GM18511 (cell line): ENCODE data around the gene PCDHGA7.
"Not testable (repeated sequence)": the region's sequence is repeated elsewhere in the genome, so short reads cannot be mapped to it uniquely, and the experiment has no call there.

Source experiments
- ATAC-seq: cut with Tn5 transposase; IDR thresholded peaks from one replicate; pipeline ENCODE4 v1.9.1; 2021; ENCODE audit warnings: mild to moderate bottlenecking, moderate library complexity; ENCODE audit not compliant: unreplicated experiment

Gene PCDHGA7

DNA sequence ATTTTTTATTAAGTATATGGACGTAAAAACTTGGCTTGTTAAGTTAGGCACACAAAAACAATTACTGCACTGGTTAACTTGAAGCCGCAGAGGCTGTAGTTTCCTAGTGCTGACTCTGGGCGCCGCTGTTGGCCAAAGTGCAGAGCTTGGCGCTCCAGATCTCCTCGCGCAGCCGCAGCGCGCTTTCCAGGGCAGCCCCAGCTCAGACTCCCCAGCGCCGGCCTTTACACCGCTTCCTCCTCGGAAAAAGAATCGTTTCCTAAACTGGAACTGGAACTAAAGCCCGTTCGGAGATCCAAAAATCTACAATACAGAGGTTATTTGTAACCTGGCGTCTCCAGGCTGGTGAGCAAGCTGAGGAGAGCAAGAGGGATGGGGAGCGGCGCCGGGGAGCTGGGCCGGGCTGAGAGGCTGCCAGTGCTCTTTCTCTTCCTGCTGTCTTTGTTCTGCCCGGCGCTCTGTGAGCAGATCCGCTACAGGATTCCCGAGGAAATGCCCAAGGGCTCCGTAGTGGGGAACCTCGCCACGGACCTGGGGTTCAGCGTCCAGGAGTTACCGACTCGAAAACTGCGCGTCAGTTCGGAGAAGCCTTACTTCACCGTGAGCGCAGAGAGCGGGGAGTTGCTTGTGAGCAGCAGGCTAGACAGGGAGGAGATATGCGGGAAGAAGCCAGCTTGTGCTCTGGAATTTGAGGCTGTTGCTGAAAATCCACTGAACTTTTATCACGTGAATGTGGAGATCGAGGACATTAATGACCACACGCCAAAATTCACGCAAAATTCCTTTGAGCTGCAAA, 15.4 kb downstream of the PCDHGA7 start, which contains the start of gene PCDHGB5:
Gene PCDHGB5, plus strand, starts transcription at position 192 of the 796 bp plus-strand sequence. Its CDS starts 181 bp downstream, at position 373.
- not testable (repeated sequence) for ATAC-seq

DNA sequence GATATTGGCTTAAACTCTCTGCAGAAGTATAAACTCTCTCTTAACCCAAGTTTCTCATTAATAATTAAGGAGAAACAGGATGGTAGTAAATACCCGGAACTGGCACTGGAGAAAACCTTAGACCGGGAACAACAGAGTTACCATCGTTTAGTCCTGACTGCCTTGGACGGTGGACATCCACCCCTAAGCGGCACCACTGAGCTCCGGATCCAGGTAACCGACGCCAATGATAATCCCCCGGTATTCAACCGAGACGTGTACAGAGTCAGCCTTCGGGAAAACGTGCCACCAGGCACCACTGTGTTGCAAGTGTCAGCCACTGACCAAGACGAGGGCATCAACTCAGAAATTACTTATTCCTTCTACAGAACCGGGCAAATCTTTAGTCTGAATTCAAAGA, 16.1 kb downstream of the PCDHGA7 start:
- ATAC-seq = no peak

DNA sequence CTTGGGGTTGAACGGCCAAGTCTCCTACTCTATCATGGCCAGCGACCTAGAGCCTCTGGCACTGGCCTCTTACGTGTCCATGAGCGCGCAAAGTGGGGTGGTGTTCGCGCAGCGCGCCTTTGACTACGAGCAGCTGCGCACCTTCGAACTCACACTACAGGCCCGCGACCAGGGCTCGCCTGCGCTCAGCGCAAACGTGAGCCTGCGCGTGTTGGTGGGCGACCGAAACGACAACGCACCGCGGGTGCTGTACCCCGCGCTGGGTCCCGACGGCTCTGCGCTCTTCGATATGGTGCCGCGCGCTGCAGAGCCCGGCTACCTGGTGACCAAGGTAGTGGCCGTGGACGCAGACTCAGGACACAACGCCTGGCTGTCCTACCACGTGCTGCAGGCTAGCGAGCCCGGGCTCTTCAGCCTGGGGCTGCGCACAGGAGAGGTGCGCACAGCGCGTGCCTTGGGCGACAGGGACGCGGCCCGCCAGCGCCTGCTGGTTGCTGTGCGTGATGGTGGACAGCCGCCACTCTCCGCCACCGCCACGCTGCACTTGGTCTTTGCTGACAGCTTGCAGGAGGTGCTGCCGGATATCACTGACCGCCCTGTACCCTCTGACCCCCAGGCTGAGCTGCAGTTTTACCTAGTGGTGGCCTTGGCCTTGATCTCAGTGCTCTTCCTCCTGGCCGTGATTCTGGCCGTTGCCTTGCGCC, 17.2 kb downstream of the PCDHGA7 start:
- no peak for ATAC-seq

DNA sequence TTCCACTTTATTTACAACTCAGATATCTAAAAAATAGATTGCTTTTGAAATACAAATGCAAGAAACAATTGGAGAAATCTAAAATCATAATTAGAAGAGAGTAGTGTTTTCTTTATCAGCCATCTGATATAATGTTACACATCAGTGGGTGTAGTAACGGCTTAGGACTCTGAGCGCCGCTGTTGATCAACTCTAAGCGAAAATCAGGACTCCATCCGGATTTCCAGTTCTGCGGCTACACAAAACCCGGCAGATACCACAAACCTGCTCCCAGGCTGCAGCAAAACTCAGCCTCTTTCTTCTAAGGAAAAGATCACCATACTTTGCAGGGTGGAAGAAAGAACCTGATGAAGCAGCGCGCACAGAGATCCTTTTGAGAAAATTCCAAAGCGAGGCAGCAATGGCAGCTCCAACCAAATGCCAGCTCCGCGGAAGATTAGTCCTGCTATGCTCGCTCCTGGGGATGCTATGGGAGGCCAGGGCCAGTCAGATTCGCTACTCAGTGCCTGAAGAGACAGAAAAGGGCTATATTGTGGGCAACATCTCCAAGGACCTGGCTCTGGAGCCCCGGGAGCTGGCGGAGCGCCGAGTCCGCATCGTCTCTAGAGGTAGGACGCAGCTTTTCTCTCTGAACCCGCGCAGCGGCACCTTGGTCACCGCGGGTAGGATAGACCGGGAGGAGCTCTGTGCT, 20.2 kb downstream of the PCDHGA7 start, which contains the start of gene PCDHGA9:
Gene PCDHGA9, plus strand, starts transcription at position 226 of the 691 bp plus-strand sequence. Its CDS starts 175 bp downstream, at position 401.
- no peak for ATAC-seq

DNA sequence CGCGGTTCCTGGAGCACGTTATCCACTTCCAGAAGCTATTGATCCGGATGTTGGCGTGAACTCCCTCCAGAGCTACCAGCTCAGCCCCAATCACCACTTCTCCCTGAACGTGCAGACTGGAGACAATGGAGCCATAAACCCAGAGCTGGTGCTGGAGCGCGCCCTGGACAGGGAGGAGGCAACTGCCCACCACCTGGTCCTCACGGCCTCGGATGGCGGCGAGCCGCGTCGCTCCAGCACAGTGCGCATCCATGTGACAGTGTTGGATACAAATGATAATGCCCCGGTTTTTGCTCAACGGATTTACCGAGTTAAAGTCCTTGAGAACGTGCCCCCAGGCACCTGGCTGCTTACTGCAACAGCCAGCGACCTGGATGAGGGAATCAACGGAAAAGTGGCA, 20.8 kb downstream of the PCDHGA7 start:
- no peak for ATAC-seq

DNA sequence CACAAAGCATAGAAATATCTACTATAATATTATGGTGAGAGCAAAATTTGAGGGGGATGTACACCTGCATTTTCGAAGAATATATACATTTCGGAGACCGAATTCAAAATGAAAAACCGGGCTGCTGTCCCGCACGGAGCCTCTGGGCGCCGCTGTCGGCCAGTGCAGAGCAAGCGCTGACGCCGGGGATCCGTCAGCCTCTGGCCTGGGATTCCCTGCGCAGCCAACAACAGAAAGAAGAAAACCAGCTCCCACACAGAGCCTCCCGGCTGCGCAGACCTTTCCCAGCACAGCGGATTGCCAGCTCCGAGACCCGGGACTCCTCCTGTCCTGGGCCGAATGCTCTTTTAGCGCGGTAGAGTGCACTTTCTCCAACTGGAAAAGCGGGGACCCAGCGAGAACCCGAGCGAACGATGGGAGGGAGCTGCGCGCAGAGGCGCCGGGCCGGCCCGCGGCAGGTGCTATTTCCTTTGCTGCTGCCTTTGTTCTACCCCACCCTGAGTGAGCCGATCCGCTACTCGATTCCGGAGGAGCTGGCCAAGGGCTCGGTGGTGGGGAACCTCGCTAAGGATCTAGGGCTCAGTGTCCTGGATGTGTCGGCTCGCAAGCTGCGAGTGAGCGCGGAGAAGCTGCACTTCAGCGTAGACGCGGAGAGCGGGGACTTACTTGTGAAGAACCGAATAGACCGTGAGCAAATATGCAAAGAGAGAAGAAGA, 25.4 kb downstream of the PCDHGA7 start, which contains the start of gene PCDHGB6:
Gene PCDHGB6, plus strand, starts transcription at position 232 of the 716 bp plus-strand sequence. Its CDS starts 182 bp downstream, at position 414.
- ATAC-seq = peak; percentile 86

DNA sequence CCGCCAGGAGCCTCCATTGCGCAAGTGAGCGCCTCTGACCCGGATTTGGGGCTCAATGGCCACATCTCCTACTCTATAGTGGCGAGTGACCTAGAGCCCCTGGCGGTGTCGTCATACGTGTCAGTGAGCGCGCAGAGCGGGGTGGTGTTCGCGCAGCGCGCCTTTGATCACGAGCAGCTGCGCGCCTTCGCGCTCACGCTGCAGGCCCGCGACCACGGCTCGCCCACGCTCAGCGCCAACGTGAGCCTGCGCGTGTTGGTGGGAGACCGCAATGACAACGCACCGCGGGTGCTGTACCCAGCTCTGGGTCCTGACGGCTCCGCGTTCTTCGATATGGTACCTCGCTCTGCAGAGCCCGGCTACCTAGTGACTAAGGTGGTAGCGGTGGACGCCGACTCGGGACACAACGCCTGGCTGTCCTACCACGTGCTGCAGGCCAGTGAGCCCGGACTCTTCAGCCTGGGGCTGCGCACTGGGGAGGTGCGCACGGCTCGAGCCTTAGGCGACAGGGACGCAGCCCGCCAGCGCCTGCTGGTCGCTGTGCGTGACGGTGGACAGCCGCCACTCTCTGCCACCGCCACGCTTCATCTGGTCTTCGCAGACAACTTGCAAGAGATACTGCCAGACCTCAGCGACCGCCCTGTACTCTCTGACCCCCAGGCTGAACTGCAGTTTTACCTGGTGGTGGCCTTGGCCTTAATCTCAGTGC, 27.2 kb downstream of the PCDHGA7 start:
- no peak for ATAC-seq

DNA sequence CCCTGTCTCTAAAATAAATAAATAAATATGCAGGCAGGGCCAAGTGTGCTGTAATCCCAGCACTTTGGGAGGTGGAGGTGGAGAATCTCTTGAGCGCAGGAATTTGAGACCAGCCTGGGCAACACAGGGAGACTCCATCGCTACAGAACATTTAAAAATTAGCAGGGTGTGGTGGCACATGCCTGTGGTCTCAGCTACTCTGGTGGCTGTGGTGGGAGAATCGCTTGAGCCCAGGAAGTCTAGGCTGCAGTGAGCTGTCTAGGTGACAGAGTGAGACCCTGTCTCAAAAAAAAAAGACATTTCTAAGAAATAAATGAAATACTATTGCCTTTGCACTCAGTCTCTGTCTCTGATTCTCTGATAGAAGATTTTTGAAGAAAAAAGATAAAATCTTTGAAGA, 29.0 kb downstream of the PCDHGA7 start:
- ATAC-seq = no peak

DNA sequence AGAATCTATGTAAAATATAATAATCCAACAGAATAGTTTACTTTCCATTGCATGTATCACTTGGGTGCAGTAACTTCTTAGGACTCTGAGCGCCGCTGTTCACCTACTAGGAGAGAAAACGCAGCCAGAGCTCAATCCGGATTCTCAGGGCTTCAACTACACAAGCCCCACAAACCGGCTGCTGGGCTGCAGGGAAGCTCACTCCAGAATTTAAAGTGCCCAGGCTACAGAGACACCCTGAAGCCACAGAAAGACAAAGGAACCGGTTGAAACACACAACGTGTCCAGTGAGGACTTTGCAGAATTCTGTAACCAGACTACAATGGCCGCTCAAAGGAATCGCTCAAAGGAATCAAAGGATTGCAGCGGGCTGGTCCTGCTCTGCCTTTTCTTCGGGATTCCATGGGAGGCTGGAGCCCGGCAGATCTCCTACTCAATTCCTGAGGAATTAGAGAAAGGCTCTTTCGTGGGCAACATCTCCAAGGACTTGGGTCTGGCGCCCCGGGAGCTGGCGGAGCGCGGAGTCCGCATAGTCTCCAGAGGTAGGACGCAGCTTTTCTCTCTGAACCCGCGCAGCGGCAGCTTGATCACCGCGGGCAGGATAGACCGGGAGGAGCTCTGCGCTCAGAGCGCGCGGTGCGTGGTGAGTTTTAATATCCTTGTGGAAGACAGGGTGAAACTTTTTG, 30.5 kb downstream of the PCDHGA7 start, which contains the start of gene PCDHGA10:
Gene PCDHGA10, plus strand, starts transcription at position 134 of the 686 bp plus-strand sequence. Its CDS starts 189 bp downstream, at position 323.
- peak; percentile 87 for ATAC-seq

DNA sequence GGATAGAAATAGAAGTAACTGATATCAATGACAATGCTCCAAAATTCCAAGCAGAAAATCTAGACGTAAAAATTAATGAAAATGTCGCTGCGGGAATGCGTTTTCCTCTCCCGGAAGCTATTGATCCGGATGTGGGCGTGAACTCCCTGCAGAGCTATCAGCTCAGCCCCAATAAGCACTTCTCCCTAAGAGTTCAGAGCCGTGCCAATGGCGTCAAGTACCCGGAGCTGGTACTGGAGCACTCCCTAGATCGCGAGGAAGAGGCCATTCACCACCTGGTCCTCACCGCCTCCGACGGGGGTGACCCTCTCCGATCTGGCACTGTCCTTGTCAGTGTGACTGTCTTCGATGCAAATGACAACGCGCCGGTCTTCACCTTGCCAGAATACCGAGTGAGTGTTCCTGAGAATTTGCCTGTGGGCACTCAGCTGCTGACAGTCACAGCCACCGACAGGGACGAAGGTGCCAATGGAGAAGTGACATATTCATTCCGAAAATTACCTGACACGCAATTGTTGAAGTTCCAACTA, 31.1 kb downstream of the PCDHGA7 start:
- peak; percentile 39 for ATAC-seq

DNA sequence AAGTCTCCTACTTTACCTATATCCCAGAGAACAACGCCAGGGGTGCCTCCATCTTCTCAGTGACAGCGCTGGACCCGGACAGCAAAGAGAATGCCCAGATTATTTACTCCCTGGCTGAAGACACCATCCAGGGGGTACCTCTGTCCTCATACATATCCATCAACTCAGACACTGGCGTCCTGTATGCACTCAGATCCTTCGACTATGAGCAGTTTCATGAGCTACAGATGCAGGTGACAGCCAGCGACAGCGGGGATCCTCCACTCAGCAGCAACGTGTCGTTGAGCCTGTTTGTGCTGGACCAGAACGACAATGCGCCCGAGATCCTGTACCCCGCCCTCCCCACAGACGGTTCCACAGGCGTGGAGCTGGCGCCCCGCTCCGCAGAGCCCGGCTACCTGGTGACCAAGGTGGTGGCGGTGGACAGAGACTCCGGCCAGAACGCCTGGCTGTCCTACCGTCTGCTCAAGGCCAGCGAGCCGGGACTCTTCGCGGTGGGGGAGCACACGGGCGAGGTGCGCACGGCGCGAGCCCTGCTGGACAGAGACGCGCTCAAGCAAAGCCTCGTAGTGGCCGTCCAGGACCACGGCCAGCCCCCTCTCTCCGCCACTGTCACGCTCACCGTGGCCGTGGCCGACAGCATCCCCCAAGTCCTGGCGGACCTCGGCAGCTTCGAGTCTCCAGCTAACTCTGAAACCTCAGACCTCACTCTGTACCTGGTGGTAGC, 32.2 kb downstream of the PCDHGA7 start:
- ATAC-seq = not testable (repeated sequence)

DNA sequence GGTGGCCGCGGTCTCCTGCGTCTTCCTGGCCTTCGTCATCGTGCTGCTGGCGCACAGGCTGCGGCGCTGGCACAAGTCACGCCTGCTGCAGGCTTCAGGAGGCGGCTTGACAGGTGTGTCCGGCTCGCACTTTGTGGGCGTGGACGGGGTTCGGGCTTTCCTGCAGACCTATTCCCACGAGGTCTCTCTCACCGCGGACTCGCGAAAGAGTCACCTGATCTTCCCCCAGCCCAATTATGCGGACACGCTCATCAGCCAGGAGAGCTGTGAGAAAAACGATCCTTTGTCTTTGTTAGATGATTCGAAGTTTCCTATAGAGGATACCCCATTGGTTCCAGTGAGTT, 32.7 kb downstream of the PCDHGA7 start:
- not testable (repeated sequence) for ATAC-seq

DNA sequence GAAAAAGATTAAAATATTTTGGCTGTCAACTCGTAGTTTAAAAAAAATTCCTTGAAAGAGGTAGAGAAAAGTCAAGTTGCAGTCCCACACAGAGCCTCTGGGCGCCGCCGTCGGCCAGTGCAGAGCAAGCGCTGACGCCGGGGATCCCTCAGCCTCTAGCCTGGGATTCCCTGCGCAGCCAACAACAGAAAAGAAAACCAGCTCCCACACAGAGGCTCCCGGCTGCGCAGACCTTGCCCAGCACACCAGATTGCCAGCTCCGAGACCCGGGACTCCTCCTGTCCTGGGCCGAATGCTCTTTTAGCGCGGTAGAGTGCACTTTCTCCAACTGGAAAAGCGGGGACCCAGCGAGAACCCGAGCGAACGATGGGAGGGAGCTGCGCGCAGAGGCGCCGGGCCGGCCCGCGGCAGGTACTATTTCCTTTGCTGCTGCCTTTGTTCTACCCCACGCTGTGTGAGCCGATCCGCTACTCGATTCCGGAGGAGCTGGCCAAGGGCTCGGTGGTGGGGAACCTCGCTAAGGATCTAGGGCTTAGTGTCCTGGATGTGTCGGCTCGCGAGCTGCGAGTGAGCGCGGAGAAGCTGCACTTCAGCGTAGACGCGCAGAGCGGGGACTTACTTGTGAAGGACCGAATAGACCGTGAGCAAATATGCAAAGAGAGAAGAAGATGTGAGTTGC, 35.1 kb downstream of the PCDHGA7 start, which contains the start of gene PCDHGB7:
Gene PCDHGB7, plus strand, starts transcription at position 184 of the 679 bp plus-strand sequence. Its CDS starts 183 bp downstream, at position 367.
- peak; percentile 57 for ATAC-seq

DNA sequence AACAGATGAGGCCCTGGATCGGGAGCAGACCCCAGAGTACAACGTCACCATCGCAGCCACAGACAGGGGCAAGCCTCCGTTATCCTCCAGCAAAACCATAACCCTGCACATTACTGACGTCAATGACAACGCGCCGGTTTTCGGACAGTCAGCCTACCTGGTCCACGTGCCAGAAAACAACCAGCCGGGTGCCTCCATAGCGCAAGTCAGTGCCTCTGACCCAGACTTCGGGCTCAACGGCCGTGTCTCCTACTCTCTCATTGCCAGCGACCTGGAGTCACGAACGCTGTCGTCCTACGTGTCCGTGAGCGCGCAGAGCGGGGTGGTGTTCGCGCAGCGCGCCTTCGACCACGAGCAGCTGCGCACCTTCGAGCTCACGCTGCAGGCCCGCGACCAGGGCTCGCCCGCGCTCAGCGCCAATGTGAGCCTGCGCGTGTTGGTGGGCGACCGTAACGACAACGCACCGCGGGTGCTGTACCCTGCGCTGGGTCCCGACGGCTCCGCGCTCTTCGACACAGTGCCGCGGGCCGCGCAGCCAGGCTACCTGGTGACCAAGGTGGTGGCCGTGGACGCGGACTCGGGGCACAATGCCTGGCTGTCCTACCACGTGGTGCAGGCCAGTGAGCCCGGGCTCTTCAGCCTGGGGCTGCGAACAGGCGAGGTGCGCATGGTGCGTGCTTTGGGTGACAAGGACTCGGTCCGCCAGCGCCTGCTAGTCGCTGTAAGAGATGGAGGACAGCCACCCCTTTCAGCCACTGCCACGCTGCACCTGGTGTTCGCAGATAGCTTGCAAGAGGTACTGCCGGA, 36.7 kb downstream of the PCDHGA7 start:
- no peak for ATAC-seq

DNA sequence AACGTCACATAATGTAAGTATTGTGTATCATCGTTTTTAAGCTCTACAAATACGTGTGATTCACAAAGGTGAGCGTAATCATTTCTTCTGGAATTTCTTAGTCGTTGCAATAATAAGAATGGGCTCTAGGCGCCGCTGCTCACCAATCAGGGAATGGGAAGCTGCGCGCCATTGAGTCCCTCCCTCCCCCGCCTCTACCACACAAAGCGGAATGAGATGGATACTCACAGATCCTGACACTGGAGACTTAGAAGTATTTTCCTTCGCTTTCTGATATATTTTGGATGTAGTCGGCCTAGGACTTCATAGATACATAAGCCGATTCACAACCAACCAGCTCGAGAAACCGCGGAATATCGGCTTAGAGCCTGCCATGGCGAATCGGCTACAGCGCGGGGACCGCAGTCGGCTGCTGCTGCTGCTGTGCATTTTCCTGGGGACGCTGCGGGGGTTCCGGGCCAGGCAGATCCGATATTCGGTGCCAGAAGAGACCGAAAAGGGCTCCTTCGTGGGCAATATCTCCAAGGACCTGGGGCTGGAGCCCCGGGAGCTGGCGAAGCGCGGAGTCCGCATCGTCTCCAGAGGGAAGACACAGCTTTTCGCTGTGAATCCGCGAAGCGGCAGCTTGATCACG, 38.4 kb downstream of the PCDHGA7 start, which contains the start of gene PCDHGA11:
Gene PCDHGA11, plus strand, starts transcription at position 197 of the 634 bp plus-strand sequence. Its CDS starts 177 bp downstream, at position 374.
- peak; percentile 60 for ATAC-seq

DNA sequence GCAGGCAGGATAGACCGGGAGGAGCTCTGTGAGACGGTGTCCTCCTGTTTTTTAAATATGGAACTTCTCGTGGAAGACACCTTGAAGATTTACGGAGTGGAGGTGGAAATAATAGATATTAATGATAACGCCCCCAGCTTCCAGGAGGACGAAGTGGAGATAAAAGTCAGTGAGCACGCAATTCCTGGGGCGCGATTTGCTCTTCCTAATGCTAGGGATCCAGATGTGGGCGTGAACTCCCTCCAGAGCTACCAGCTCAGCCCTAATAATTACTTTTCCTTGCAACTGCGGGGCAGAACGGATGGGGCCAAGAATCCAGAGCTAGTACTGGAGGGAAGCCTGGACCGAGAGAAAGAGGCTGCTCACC, 38.9 kb downstream of the PCDHGA7 start:
- no peak for ATAC-seq
